Esophagus squamous epithelium (tissue), 4 donors: ENCODE data around the gene HS2ST1.

ENCODE experiments used
- CTCF ChIP-seq, 6 experiments: fragments of 450-650 bp in 4 of 6; fragments of 200-600 bp in 2 of 6; sonication (generic) in 2 of 6; IDR thresholded peaks; one replicate each; pipeline ENCODE4 v1.5.1; 2016 to 2019; ENCODE audit warnings: antibody characterized with exemption in 6 of 6, mild to moderate bottlenecking in 4 of 6, moderate library complexity in 4 of 6
- POLR2A ChIP-seq, 4 donors: fragments of 450-650 bp; IDR thresholded peaks; one replicate each; pipeline ENCODE4 v1.6.1; 2017; ENCODE audit warnings: antibody characterized with exemption in 4 of 4, mild to moderate bottlenecking in 4 of 4, moderate library complexity in 3 of 4

DNA sequence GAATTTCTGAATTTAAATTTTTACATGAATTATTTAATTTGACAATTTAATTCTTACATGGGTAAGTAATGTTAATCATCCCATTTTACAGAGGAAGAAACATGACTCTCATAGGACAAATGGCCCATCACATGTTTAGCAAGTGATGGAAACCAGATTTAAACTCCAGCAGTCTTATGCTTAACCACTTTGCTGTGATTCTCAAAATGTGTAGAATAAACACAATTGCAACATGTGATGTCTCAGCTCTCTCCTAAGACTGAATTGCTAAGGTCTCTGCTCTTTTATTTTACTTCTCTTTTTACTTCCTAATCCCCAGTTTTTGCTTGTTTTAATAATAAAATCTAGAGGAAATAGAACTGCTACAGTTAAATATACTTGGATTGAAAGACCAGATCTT lies 42.8 kb downstream of the HS2ST1 start:
- TF ChIP-seq POLR2A (IDR thresholded peaks at IDR 0.05) (no peak), CTCF (IDR thresholded peaks at IDR 0.05) (no peak)
